ENCODE data around the gene ZFP92.
"Not testable (repeated sequence)": the region's sequence is repeated elsewhere in the genome, so short reads cannot be mapped to it uniquely, and the experiment has no call there.

ZFP92 gene

DNA sequence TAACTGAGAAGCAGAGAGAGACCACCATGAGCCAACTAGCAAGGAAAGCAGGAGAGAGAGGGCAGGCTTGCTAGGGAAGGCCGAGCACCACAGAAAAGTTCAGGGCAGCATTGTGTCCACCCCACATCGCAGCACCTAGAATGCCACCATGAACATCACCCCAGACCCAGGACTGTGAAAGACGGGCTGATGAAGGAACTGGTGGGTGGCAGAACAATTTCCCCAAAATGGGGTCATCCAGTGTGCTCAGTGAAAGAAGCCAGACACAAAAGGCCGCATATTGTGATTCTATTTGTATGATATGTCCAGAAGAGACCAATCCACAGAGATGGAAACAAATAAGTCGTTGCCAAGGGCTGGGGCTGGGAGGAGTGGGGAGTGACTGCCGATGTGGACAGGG lies 26.9 kb upstream of the ZFP92 start:
- no peaks in the 10 kb centered on the region for H3K9me3 ChIP-seq (ENCODE audit: control insufficient read depth, low read length)
- H3K79me2 ChIP-seq = no peaks in the 10 kb centered on the region
- no peak overlapping the region for H3K27ac ChIP-seq
- H2AFZ ChIP-seq = no peak overlapping the region
- no peaks in the 10 kb centered on the region for H3K36me3 ChIP-seq (ENCODE audit: control insufficient read depth, insufficient read depth, low read length)
- no peaks in the 10 kb centered on the region for H3K27me3 ChIP-seq (ENCODE audit: control insufficient read depth, insufficient read depth, low read length)
- H3K4me3 ChIP-seq (ENCODE audit: low read depth, low read length) = no peak overlapping the region
- TF ChIP-seq CTCF (IDR thresholded peaks at IDR 0.05) = no peak
- peaks cover 24% of the 10 kb centered on the region for H3K4me1 ChIP-seq
- H3K9ac ChIP-seq = no peak overlapping the region
- no peak overlapping the region for H3K4me2 ChIP-seq (ENCODE audit: low read length)

GRCh38 chrX:153384973-153385372 lies 26.3 kb upstream of the ZFP92 start:
- not testable (repeated sequence) for H3K79me2 ChIP-seq; H2AFZ ChIP-seq; H3K36me3 ChIP-seq (ENCODE audit: control insufficient read depth, insufficient read depth, low read length); H3K9ac ChIP-seq; H3K27ac ChIP-seq; H3K4me2 ChIP-seq (ENCODE audit: low read length); H3K4me3 ChIP-seq (ENCODE audit: low read depth, low read length); H3K9me3 ChIP-seq (ENCODE audit: control insufficient read depth, low read length); H3K27me3 ChIP-seq (ENCODE audit: control insufficient read depth, insufficient read depth, low read length)
- H3K4me1 ChIP-seq = peaks cover 20% of the 10 kb centered on the region

GRCh38 chrX:153386097-153386496 lies 25.2 kb upstream of the ZFP92 start:
- Histone ChIP-seq H3K4me2 (ENCODE audit: low read length) (no peak overlapping the region), H3K4me3 (ENCODE audit: low read depth, low read length) (no peak overlapping the region), H2AFZ (no peak overlapping the region), H3K36me3 (ENCODE audit: control insufficient read depth, insufficient read depth, low read length) (no peaks in the 10 kb centered on the region), H3K9me3 (ENCODE audit: control insufficient read depth, low read length) (no peaks in the 10 kb centered on the region), H3K79me2 (no peaks in the 10 kb centered on the region), H3K4me1 (peaks cover 13% of the 10 kb centered on the region), H3K27me3 (ENCODE audit: control insufficient read depth, insufficient read depth, low read length) (no peaks in the 10 kb centered on the region), H3K27ac (no peak overlapping the region), H3K9ac (no peak overlapping the region)
- TF ChIP-seq CTCF (IDR thresholded peaks at IDR 0.05) = no peak

DNA sequence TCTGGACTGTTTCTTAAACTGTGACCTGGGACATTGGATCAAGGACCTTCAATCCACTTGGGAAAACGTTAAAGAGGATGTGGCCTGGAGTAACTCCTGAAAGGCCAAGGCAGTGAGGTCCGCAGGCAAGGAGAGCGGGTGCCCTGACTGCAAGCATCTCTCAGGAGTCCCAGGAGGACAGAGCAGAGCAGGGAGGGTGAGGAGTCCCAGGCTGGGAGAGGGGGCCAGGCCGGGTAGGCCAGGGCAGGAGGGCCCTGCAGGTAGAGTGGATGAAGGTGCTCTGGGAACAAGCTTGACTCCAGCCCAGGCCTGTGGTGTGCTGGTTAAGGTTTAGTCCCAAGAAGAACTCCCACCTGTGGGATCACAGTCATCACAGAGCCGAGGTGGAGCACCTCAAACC lies 23.9 kb upstream of the ZFP92 start:
- Histone ChIP-seq H3K9ac (no peak overlapping the region), H3K4me3 (ENCODE audit: low read depth, low read length) (no peak overlapping the region), H2AFZ (no peak overlapping the region), H3K27me3 (ENCODE audit: control insufficient read depth, insufficient read depth, low read length) (no peaks in the 10 kb centered on the region), H3K36me3 (ENCODE audit: control insufficient read depth, insufficient read depth, low read length) (no peaks in the 10 kb centered on the region), H3K27ac (no peak overlapping the region), H3K79me2 (no peaks in the 10 kb centered on the region), H3K4me1 (peaks cover under 1% of the 10 kb centered on the region), H3K4me2 (ENCODE audit: low read length) (no peak overlapping the region), H3K9me3 (ENCODE audit: control insufficient read depth, low read length) (no peaks in the 10 kb centered on the region)
- no peak for TF ChIP-seq CTCF (IDR thresholded peaks at IDR 0.05)

DNA sequence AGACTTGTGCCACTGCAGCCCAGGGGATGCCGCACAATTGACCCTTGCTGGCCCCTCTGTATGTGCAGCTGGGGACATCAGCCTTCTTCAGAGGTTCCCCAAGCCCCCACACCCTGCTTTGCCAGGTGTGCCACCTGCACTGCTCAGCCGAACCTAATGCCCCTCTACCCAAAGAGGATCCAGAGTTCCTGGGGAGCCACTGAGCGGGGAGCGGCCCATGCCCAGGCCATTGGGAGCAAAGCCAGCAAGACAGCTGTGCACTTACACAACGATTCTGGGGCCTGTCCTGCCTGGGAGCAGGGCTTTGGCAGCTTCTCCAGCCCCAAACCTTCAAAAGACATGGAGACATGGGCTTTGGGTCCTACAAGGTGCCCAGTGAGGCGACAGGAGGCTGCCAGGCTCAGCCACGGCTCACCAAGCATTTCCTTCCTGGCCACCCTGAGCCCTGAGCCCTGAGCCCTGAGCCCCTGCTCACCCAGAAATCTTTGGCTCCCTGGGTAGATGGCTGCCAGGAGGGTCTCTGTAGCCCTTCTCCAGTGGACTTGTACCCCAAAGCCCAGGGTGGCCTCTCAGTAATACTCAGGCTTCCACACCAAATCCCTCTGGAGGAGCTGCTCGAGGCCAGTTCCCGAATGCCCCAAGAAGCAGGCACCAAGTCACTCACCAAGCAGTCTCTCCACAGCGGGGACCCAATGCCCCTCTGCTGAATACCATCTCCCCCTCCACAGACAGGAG lies 23.1 kb upstream of the ZFP92 start:
- Histone ChIP-seq H2AFZ (no peak overlapping the region), H3K4me3 (ENCODE audit: low read depth, low read length) (no peak overlapping the region), H3K9me3 (ENCODE audit: control insufficient read depth, low read length) (no peaks in the 10 kb centered on the region), H3K9ac (no peak overlapping the region), H3K27me3 (ENCODE audit: control insufficient read depth, insufficient read depth, low read length) (no peaks in the 10 kb centered on the region), H3K4me2 (ENCODE audit: low read length) (no peak overlapping the region), H3K79me2 (no peaks in the 10 kb centered on the region), H3K36me3 (ENCODE audit: control insufficient read depth, insufficient read depth, low read length) (no peaks in the 10 kb centered on the region), H3K27ac (no peak overlapping the region), H3K4me1 (no peaks in the 10 kb centered on the region)
- no peak for TF ChIP-seq CTCF (IDR thresholded peaks at IDR 0.05)
